Measurements from ENCODE around the gene ADAP1. TPM values are rescaled to one million over a fixed set of nuclear protein-coding genes. Genes with fewer than 3 reads are reported as not detected.

The ADAP1 gene
- total and polyA plus RNA-seq, 7 donors: 11.4 to 157 (median 72.6) TPM

DNA sequence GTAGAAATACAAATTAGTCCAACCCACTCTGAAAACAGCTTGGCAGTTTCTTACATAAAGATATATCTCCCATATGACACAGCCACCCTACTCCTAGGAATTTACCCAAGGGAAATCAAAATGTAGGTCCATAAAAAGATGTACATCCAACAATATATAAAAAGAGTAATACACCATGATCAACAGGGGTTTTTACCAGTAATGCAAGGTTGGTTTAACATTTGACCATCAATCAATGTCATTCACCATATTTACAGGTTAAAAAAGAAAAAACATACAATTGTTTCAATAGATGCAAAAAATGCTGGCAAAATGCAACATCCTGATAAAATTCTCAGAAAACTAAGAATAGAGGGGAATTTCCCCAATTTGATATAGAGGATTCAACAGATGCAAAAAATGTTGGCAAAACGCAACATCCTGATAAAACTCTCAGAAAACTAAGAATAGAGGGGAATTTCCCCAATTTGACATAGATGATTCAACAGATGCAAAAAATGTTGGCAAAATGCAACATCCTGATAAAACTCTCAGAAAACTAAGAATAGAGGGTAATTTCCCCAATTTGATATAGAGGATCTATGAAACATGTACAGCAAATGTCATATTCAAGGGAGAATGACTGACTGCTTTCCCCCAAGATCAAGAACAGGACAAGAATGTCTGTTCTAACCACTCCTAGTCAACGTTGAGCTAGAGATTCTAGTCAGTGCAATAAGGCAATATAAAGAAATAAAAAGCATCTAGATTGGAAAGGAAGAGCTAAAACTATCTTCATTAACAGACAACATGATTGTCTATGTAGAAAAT lies 13.7 kb downstream of the ADAP1 start:
- Histone ChIP-seq H3K4me1 (no peaks in the 10 kb centered on the region), H3K27ac (no peak overlapping the region), H3K27me3 (no peaks in the 10 kb centered on the region), H3K4me3 (no peak overlapping the region), H3K36me3 (no peaks in the 10 kb centered on the region), H3K9me3 (no peaks in the 10 kb centered on the region)
- intact Hi-C loops (cut with DNase I): no loop called here
- 49 to 58% methylated on average over 2 of the region's 2 CpGs for WGBS, 2 donors
- TF ChIP-seq, protein P1, sequence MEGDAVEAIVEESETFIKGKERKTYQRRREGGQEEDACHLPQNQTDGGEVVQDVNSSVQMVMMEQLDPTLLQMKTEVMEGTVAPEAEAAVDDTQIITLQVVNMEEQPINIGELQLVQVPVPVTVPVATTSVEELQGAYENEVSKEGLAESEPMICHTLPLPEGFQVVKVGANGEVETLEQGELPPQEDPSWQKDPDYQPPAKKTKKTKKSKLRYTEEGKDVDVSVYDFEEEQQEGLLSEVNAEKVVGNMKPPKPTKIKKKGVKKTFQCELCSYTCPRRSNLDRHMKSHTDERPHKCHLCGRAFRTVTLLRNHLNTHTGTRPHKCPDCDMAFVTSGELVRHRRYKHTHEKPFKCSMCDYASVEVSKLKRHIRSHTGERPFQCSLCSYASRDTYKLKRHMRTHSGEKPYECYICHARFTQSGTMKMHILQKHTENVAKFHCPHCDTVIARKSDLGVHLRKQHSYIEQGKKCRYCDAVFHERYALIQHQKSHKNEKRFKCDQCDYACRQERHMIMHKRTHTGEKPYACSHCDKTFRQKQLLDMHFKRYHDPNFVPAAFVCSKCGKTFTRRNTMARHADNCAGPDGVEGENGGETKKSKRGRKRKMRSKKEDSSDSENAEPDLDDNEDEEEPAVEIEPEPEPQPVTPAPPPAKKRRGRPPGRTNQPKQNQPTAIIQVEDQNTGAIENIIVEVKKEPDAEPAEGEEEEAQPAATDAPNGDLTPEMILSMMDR (IDR thresholded peaks at IDR 0.05): no peak
- TF ChIP-seq POLR2AphosphoS5 (IDR thresholded peaks at IDR 0.05) (no peak), POLR2A (IDR thresholded peaks at IDR 0.05) (no peak), EP300 (IDR thresholded peaks at IDR 0.05) (no peak)
- no peak for DNase-seq

DNA sequence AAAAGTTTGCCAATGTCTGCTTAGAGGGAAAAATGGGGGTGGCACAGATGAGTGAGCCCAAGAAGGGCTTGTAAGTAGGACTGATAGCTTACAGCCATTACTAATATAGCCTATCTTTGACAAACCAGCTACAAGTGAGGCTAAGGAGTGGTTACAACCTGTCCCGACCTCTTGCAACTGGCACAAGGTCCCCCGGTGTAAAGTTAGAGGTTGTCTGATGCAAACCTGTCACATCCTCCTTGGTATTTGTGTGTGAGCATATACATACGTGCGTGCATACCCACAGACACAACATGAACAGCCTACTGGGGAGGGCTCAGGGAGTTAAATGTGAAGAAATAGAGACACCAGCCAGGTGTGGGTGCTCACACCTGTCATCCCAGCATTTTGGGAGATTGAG lies 14.6 kb downstream of the ADAP1 start:
- Histone ChIP-seq H3K9me3 (no peaks in the 10 kb centered on the region), H3K27me3 (no peaks in the 10 kb centered on the region), H3K4me3 (no peak overlapping the region), H3K36me3 (peaks cover 0 to 5% (median 0%) of the 10 kb centered on the region in 4 donors), H3K27ac (no peak overlapping the region), H3K4me1 (no peaks in the 10 kb centered on the region)
- intact Hi-C loops (cut with DNase I): no loop called here
- no peak for DNase-seq
- TF ChIP-seq EP300 (IDR thresholded peaks at IDR 0.05) (no peak), POLR2AphosphoS5 (IDR thresholded peaks at IDR 0.05) (no peak), POLR2A (IDR thresholded peaks at IDR 0.05) (no peak)
- TF ChIP-seq, protein P1 (IDR thresholded peaks at IDR 0.05): no peak
- WGBS, 2 donors: 91 to 92% methylated on average over 4 of the region's 4 CpGs

DNA sequence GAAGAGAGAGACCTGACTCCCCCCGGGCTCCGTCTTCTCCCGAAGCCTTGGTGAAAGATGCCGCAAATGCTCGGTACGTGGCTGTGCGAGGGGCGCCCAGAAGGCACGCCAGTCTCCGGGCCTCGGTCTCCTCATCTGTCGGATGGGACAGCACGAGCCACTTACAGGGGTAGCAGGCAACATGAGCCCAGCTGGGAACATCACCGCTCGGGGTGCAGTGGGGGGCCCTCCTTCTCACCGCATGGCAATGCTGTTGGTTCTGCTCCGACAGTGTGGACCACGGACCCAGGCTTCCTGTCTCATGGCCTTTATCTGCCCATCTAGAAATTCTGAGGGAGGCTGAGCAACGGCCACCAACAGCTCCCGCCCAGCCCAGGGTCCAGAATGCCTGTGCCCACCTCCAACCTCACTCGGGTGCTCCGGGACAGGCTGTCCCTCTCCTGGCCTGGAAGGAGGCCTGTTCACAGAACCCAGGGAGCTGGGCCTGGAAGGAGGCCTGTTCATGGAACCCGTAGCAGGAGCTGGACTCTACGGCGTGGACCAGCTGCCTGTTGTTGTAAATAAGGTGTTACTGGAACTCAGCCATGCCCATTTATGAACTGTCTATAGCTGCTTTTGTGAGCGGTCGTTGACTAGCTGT lies 15.8 kb downstream of the ADAP1 start:
- intact Hi-C loops (cut with DNase I): no loop called here
- DNase-seq: peak; percentile 58
- Histone ChIP-seq H3K9me3 (no peaks in the 10 kb centered on the region), H3K36me3 (peaks cover 0 to 5% (median 0%) of the 10 kb centered on the region in 4 donors), H3K4me3 (no peak overlapping the region), H3K27ac (no peak overlapping the region), H3K4me1 (no peaks in the 10 kb centered on the region), H3K27me3 (no peaks in the 10 kb centered on the region)
- 87 to 93% methylated on average over 27 of the region's 27 CpGs for WGBS, 2 donors
- TF ChIP-seq, protein P1 (IDR thresholded peaks at IDR 0.05): no peak
- TF ChIP-seq POLR2AphosphoS5 (IDR thresholded peaks at IDR 0.05) (no peak), POLR2A (IDR thresholded peaks at IDR 0.05) (no peak), EP300 (IDR thresholded peaks at IDR 0.05) (no peak)

DNA sequence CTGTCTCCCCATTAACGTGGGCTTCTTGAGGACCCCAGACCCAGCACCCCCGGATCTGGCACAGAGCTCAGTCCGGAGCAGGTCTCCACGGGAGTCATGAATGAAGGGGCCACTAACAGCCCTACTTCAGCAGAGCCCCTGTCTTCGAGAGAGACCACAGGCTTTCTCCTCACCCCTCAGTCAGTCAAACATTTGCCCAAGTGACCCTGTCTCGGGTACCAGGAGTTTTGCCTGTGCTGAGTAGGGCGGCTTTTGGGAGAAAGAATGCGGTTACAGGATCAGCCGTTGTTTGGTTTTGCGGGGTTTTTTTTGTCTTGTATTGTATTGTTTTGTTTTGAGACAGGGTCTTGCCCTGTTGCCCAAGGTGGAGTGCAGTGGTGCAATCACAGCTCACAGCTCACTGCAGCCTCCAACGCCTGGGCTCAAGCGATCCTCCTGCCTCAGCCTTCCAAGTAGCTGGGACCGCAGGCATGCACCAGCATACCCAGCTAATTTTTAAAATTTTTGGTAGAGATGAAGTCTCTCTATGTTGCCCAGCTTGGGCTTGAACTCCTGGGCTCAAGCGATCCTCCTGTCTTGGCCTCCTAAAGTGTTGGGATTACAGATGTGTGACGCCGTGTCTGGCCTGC lies 16.5 kb downstream of the ADAP1 start:
- no peaks in the 10 kb centered on the region for H3K4me1 ChIP-seq
- 87 to 93% methylated on average over 16 of the region's 16 CpGs for WGBS, 2 donors
- no peak for DNase-seq

More for the DNA sequence above, 16.5 kb downstream of the ADAP1 start:
- Histone ChIP-seq H3K27ac (no peak overlapping the region), H3K4me3 (no peak overlapping the region), H3K9me3 (no peaks in the 10 kb centered on the region), H3K36me3 (peaks cover 0 to 5% (median 0%) of the 10 kb centered on the region in 4 donors), H3K27me3 (no peaks in the 10 kb centered on the region)
- intact Hi-C loops (cut with DNase I): no loop called here
- TF ChIP-seq, protein P1 (IDR thresholded peaks at IDR 0.05): no peak
- TF ChIP-seq POLR2AphosphoS5 (IDR thresholded peaks at IDR 0.05): no peak
- no peak for TF ChIP-seq POLR2A (IDR thresholded peaks at IDR 0.05)
- no peak for TF ChIP-seq EP300 (IDR thresholded peaks at IDR 0.05)

Data from sigmoid colon (tissue), 7 donors.